HepG2 (cell line): ENCODE data around the gene HSD17B2. TPM values are rescaled to one million over a fixed set of nuclear protein-coding genes. Genes with fewer than 3 reads are reported as not detected.

ENCODE experiments used
- GABPB1 ChIP-seq: IDR thresholded peaks from 2 replicates; pipeline ENCODE4 v1.6.1; 2016; ENCODE audit warnings: mild to moderate bottlenecking, missing genetic modification reagents, moderate library complexity, missing compliant biosample characterization
- KAT2B ChIP-seq: fragments of 150-350 bp; IDR thresholded peaks from 2 replicates; pipeline ENCODE4 v1.6.1; 2014; ENCODE audit warnings: low read depth, low read length, borderline replicate concordance
- LRRFIP1 ChIP-seq: sonication (generic); formaldehyde crosslinking; conservative IDR thresholded peaks from 2 replicates; pipeline ENCODE4 v1.4.0; 2020; ENCODE audit warnings: missing genetic modification reagents
- MED1 ChIP-seq: sonication (generic); formaldehyde crosslinking; IDR thresholded peaks from 2 replicates; pipeline ENCODE4 v1.4.0; 2020; ENCODE audit warnings: missing genetic modification reagents
- MYPOP ChIP-seq: sonication (generic); formaldehyde crosslinking; IDR thresholded peaks from 2 replicates; pipeline ENCODE4 v1.8.1; 2023; ENCODE audit warnings: mild to moderate bottlenecking, moderate library complexity, missing genetic modification reagents
- TRIM22 ChIP-seq: fragments of 450-650 bp; IDR thresholded peaks from 2 replicates; pipeline ENCODE4 v1.6.1; 2017
- WIZ ChIP-seq: sonication (generic); formaldehyde crosslinking; IDR thresholded peaks from 2 replicates; pipeline ENCODE4 v1.5.1; 2020; ENCODE audit warnings: mild to moderate bottlenecking, missing genetic modification reagents
- ZBTB25 ChIP-seq: IDR thresholded peaks from 2 replicates; pipeline ENCODE4 v1.6.1; 2018; ENCODE audit warnings: missing genetic modification reagents
- ZC3H4 ChIP-seq: sonication (generic); formaldehyde crosslinking; IDR thresholded peaks from 2 replicates; pipeline ENCODE4 v1.4.0; 2020; ENCODE audit warnings: missing genetic modification reagents, borderline replicate concordance
- ZMAT3 ChIP-seq: sonication (generic); formaldehyde crosslinking; conservative IDR thresholded peaks from 2 replicates; pipeline ENCODE4 v1.7.0; 2021; ENCODE audit warnings: missing genetic modification reagents
- ZNF224 ChIP-seq: sonication (generic); formaldehyde crosslinking; IDR thresholded peaks from 2 replicates; pipeline ENCODE4 v1.5.0; 2020; ENCODE audit warnings: mild to moderate bottlenecking, missing genetic modification reagents
- ZNF354B ChIP-seq: sonication (generic); formaldehyde crosslinking; IDR thresholded peaks from 2 replicates; pipeline ENCODE4 v1.8.0; 2022; ENCODE audit warnings: mild to moderate bottlenecking, missing genetic modification reagents
- ZNF629 ChIP-seq: sonication (generic); formaldehyde crosslinking; conservative IDR thresholded peaks from 2 replicates; pipeline ENCODE4 v1.5.0; 2020; ENCODE audit warnings: missing genetic modification reagents
- ZNF672 ChIP-seq: sonication (generic); formaldehyde crosslinking; IDR thresholded peaks from 2 replicates; pipeline ENCODE4 v1.8.1; 2022; ENCODE audit warnings: missing genetic modification reagents
- ZNF687 ChIP-seq: sonication (generic); formaldehyde crosslinking; IDR thresholded peaks from 2 replicates; pipeline ENCODE4 v1.5.1; 2020; ENCODE audit warnings: mild to moderate bottlenecking, missing genetic modification reagents, moderate library complexity
- ZNF709 ChIP-seq: sonication (generic); formaldehyde crosslinking; IDR thresholded peaks from 2 replicates; pipeline ENCODE4 v1.5.0; 2020; ENCODE audit warnings: mild to moderate bottlenecking, missing genetic modification reagents
- ZXDC ChIP-seq: sonication (generic); formaldehyde crosslinking; IDR thresholded peaks from 2 replicates; pipeline ENCODE4 v1.5.0; 2020; ENCODE audit warnings: mild to moderate bottlenecking, missing genetic modification reagents
- polyA plus RNA-seq, 8 experiments: library from polyadenylated mRNA; depleted of rRNA in 3 of 8; stranded (reverse) in 7 of 8; unstranded in 1 of 8; fragments of >200 nt; fragmentation: Illumina TruSeq in 4 of 8; extraction: Trizol in 4 of 8; gene quantifications; 2 replicates each; pipeline versions ENCODE4 v1.2.1 to v1.2.3, GENCODE V29; 2011 to 2016; ENCODE audit warnings: low read depth in 4 of 8, missing spikeins in 1 of 8, mixed read lengths in 1 of 8; ENCODE audit not compliant: insufficient read depth in 1 of 8
- total RNA-seq, 5 experiments: library from RNA; depleted of rRNA; stranded (reverse); fragments of >200 nt; fragmentation: Illumina TruSeq; extraction: Trizol; gene quantifications; 2 replicates each; pipeline ENCODE4 v1.2.3, GENCODE V29; 2016; ENCODE audit warnings: low read depth in 1 of 5

HSD17B2 gene
- total and polyA plus RNA-seq, 2 of the 13 experiments (the other 11 are each of a cell fraction or from before 2014, with no cell fraction given), result 26.3 to 69.3 TPM

GRCh38 chr16:82033683-82034300 is 1.3 kb upstream of the HSD17B2 start (continued):
- no peak for TF ChIP-seq ZMAT3 (CRISPR knock-in tag)
- TF ChIP-seq ZNF354B, result no peak
- no peak for TF ChIP-seq KAT2B
- TF ChIP-seq ZNF687 (CRISPR knock-in tag), result peak; percentile 74
- TF ChIP-seq TRIM22, result no peak
- no peak for TF ChIP-seq WIZ
- no peak for TF ChIP-seq ZXDC (CRISPR knock-in tag)
- peak; percentile 44; the same call in 1 of the 2 replicates for TF ChIP-seq MED1 (CRISPR knock-in tag)
- TF ChIP-seq ZBTB25 (CRISPR knock-in tag), result no peak
- peak; percentile 47; the same call in 1 of the 2 replicates for TF ChIP-seq ZNF629 (CRISPR knock-in tag)
- TF ChIP-seq ZNF672, result no peak
- no peak for TF ChIP-seq ZNF224 (CRISPR knock-in tag)
- TF ChIP-seq MYPOP (CRISPR knock-in tag), result no peak
- TF ChIP-seq GABPB1 (CRISPR knock-in tag), result no peak
- no peak for TF ChIP-seq ZNF709 (CRISPR knock-in tag)
- TF ChIP-seq ZC3H4 (CRISPR knock-in tag), result no peak
- TF ChIP-seq LRRFIP1, result no peak
